Measurements from ENCODE around the gene PIGZ.

GRCh38 chr3:196990601-196991007, 22.0 kb upstream of the PIGZ start:
- TF ChIP-seq EP300 (IDR thresholded peaks at IDR 0.05; ENCODE audit: low read depth) (no peak), CTCF (IDR thresholded peaks at IDR 0.05) (no peak)
